ENCODE data around the gene DNER.

DNA sequence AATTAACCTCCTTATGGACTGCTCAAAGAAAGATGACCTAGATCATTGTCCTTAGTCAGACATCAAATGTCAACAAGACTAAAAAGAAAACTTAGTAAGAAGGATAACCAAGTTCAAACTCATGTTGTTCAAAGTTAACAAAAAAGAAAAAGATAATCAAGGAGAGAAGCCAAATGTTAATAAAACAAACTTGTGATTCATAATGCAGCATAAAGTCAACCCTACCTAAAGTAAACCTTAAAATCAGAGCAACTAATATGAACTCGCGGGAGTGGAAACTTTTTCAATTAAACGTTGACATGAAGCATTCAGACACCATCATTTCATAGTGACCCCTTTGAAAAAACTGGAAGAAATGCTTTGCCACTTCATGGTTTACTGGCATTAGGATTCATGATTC, 52.9 kb downstream of the DNER start:
- TF ChIP-seq EZH2 (IDR thresholded peaks at IDR 0.05; ENCODE audit: borderline replicate concordance, low read depth, low read length, poor library complexity, severe bottlenecking) = no peak
- TF ChIP-seq, protein P1, sequence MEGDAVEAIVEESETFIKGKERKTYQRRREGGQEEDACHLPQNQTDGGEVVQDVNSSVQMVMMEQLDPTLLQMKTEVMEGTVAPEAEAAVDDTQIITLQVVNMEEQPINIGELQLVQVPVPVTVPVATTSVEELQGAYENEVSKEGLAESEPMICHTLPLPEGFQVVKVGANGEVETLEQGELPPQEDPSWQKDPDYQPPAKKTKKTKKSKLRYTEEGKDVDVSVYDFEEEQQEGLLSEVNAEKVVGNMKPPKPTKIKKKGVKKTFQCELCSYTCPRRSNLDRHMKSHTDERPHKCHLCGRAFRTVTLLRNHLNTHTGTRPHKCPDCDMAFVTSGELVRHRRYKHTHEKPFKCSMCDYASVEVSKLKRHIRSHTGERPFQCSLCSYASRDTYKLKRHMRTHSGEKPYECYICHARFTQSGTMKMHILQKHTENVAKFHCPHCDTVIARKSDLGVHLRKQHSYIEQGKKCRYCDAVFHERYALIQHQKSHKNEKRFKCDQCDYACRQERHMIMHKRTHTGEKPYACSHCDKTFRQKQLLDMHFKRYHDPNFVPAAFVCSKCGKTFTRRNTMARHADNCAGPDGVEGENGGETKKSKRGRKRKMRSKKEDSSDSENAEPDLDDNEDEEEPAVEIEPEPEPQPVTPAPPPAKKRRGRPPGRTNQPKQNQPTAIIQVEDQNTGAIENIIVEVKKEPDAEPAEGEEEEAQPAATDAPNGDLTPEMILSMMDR (conservative IDR thresholded peaks at IDR 0.05; ENCODE audit: low read depth, low read length) = no peak
